Right ventricle myocardium inferior (tissue), 1 donor: ENCODE data around the gene SCAND1. TPM values are rescaled to one million over a fixed set of nuclear protein-coding genes. Genes with fewer than 3 reads are reported as not detected.
A peak's percentile ranks its signal among the peaks of the same experiment; 100 is the strongest.
"Not testable (repeated sequence)": the region's sequence is repeated elsewhere in the genome, so short reads cannot be mapped to it uniquely, and the experiment has no call there.

Source experiments
- ATAC-seq: fragments of 200-7000 bp; cut with Tn5 transposase; one replicate; pipeline ENCODE4 v1.9.1; 2020; ENCODE audit warnings: mild to moderate bottlenecking, moderate library complexity
- DNase-seq: peaks from one replicate; pipeline ENCODE4 v3.0.0; 2021; ENCODE audit errors: missing footprints
- intact Hi-C: fragments of 100-400 bp; cut with DNase I; formaldehyde crosslinking; loops from one replicate; pipeline ENCODE4 v1.11.0; 2022
- total RNA-seq: library from RNA; stranded (reverse); fragmentation: NEBNext Ultra II Directional; extraction: Animal tissue kit (Norgen Biotek cat#: 25700); gene quantifications from one replicate; pipeline ENCODE4 v1.2.1, GENCODE V29; 2021
- donor health status: DM: no; HTN: yes; CAD: no; lungs with severe emphysema.

The SCAND1 gene
- total RNA-seq, 1 donor from 2014 or later = 44.8 TPM

- DNase-seq (no peak), ATAC-seq (no peak)
- intact Hi-C loops = no loop called here
Measured at GRCh38 chr20:35968930-35969329, 14.6 kb upstream of the SCAND1 start.

GRCh38 chr20:35967979-35968640, 13.8 kb upstream of the SCAND1 start, which contains the start of gene CNBD2:
Gene CNBD2, plus strand, starts transcription at chr20:35968590. Its CDS starts 173 bp downstream, at chr20:35968763.
- DNase-seq (no peak), ATAC-seq (no peak)
- intact Hi-C loops = no loop called here

GRCh38 chr20:35963878-35964277, 9.6 kb upstream of the SCAND1 start:
- intact Hi-C loops = no loop called here
- DNase-seq = no peak
- ATAC-seq = no peak

- ATAC-seq, intact Hi-C loops, DNase-seq: not testable (repeated sequence)
Measured at GRCh38 chr20:35959291-35959690, 5.0 kb upstream of the SCAND1 start.

- no peak for DNase-seq
- no peak for ATAC-seq
- intact Hi-C loops = no loop called here
Measured at GRCh38 chr20:35956616-35957015, 2.3 kb upstream of the SCAND1 start.

- intact Hi-C loops = no loop called here
- DNase-seq (peak; percentile 72), ATAC-seq (peak; percentile 9)
Measured at GRCh38 chr20:35954907-35955251, 577 bp upstream of the SCAND1 start.

GRCh38 chr20:35953387-35954199, 709 bp downstream of the SCAND1 start:
- DNase-seq (peak; percentile 82), ATAC-seq (peak; percentile 32)
- intact Hi-C loops = no loop called here

- DNase-seq = no peak
- intact Hi-C loops = no loop called here
- no peak for ATAC-seq
Measured at GRCh38 chr20:35952480-35953386, 1.6 kb downstream of the SCAND1 start.

- ATAC-seq, intact Hi-C loops: not testable (repeated sequence)
Measured at GRCh38 chr20:35952080-35952479, 2.2 kb downstream of the SCAND1 start.

GRCh38 chr20:35950093-35950492, 4.2 kb downstream of the SCAND1 start:
- DNase-seq = no peak
- no peak for ATAC-seq
- intact Hi-C loops = no loop called here

More at GRCh38 chr20:35952080-35952479, 2.2 kb downstream of the SCAND1 start:
- DNase-seq = peak; percentile 26

GRCh38 chr20:35947907-35948306, 6.4 kb downstream of the SCAND1 start:
- ATAC-seq = no peak
- DNase-seq = no peak
- intact Hi-C loops = no loop called here

- ATAC-seq (no peak), DNase-seq (no peak)
- intact Hi-C loops = no loop called here
Measured at GRCh38 chr20:35947489-35947888, 6.8 kb downstream of the SCAND1 start.

GRCh38 chr20:35942243-35942642, 12.1 kb downstream of the SCAND1 start:
- intact Hi-C loops = no loop called here
- ATAC-seq (no peak), DNase-seq (no peak)

GRCh38 chr20:35941620-35942019, 12.7 kb downstream of the SCAND1 start:
- DNase-seq = no peak
- ATAC-seq = no peak
- intact Hi-C loops = no loop called here

GRCh38 chr20:35939264-35939663, 15.0 kb downstream of the SCAND1 start:
- intact Hi-C loops = no loop called here
- ATAC-seq (no peak), DNase-seq (no peak)

- intact Hi-C loops = no loop called here
- no peak for ATAC-seq
- no peak for DNase-seq
Measured at GRCh38 chr20:35934050-35934449, 20.3 kb downstream of the SCAND1 start.

- DNase-seq (no peak), ATAC-seq (no peak)
- intact Hi-C loops = no loop called here
Measured at GRCh38 chr20:35929301-35929700, 25.0 kb downstream of the SCAND1 start.

GRCh38 chr20:35920523-35920922, 33.8 kb downstream of the SCAND1 start:
- DNase-seq (no peak), ATAC-seq (no peak)
- intact Hi-C loops = no loop called here

GRCh38 chr20:35918021-35918420, 36.3 kb downstream of the SCAND1 start:
- no peak for DNase-seq

More at GRCh38 chr20:35918021-35918420, 36.3 kb downstream of the SCAND1 start:
- intact Hi-C loops = no loop called here
- ATAC-seq = no peak
